A673 (cell line): ENCODE data around the gene CDK2.

Experiments
- CTCF ChIP-seq: fragments of 300-800, 200-600 bp; sonication (generic); conservative IDR thresholded peaks from 2 replicates; pipeline ENCODE4 v1.5.1; 2017; ENCODE audit warnings: low read depth, mild to moderate bottlenecking, antibody characterized with exemption, low read length, moderate library complexity, mixed read lengths
- EZH2 ChIP-seq: fragments of 200-600 bp; sonication (generic); IDR thresholded peaks from 2 replicates; pipeline ENCODE4 v1.6.1; 2017; ENCODE audit warnings: borderline replicate concordance, low read depth, mild to moderate bottlenecking, mixed read lengths, antibody characterized with exemption, low read length; ENCODE audit not compliant: poor library complexity, severe bottlenecking

DNA sequence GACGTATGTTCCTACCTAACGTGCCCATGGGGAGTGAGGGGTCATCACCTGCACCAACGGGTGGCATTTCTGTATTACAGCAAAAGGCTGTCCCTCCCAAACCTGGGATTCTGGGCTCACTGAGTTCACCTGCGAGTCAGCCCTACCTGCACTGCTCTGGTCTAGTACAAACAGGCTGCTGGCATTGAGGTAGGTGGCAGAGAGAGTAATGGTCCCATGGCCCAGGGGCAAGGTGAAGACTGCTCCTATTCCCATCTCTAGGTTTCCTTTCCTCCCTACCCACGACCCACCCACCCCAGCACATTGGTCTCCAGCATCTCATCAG, 30.9 kb downstream of the CDK2 start:
- TF ChIP-seq EZH2 (no peak), CTCF (no peak)
